HG03442 (cell line): Measurements from ENCODE around the gene WDFY2.

Experiments
- ATAC-seq: cut with Tn5 transposase; IDR thresholded peaks from one replicate; pipeline ENCODE4 v1.9.1; 2021; ENCODE audit warnings: mild to moderate bottlenecking, moderate library complexity; ENCODE audit not compliant: unreplicated experiment

WDFY2 gene

GRCh38 chr13:51729866-51730553 is 145.7 kb downstream of the WDFY2 start:
- no peak for ATAC-seq

- ATAC-seq = no peak
Observed at GRCh38 chr13:51730927-51731326, 146.7 kb downstream of the WDFY2 start.

GRCh38 chr13:51731759-51732158 is 147.5 kb downstream of the WDFY2 start:
- ATAC-seq = no peak

- no peak for ATAC-seq
Observed at GRCh38 chr13:51733374-51734298, 149.4 kb downstream of the WDFY2 start.

GRCh38 chr13:51734786-51735185 is 150.5 kb downstream of the WDFY2 start:
- no peak for ATAC-seq

GRCh38 chr13:51737609-51738008 is 153.3 kb downstream of the WDFY2 start:
- ATAC-seq = no peak

GRCh38 chr13:51738226-51738905 is 154.1 kb downstream of the WDFY2 start:
- ATAC-seq = no peak

GRCh38 chr13:51739027-51739764 is 154.9 kb downstream of the WDFY2 start:
- ATAC-seq = no peak

GRCh38 chr13:51740698-51741097 is 156.4 kb downstream of the WDFY2 start:
- ATAC-seq = no peak

- ATAC-seq = no peak
Observed at GRCh38 chr13:51742031-51742430, 157.8 kb downstream of the WDFY2 start.

- ATAC-seq = no peak
Observed at GRCh38 chr13:51742611-51743010, 158.3 kb downstream of the WDFY2 start.

GRCh38 chr13:51745243-51745642 is 161.0 kb downstream of the WDFY2 start:
- ATAC-seq = no peak

- ATAC-seq = no peak
Observed at GRCh38 chr13:51746802-51747201, 162.5 kb downstream of the WDFY2 start.

GRCh38 chr13:51747438-51748434 is 163.5 kb downstream of the WDFY2 start:
- ATAC-seq = no peak

- no peak for ATAC-seq
Observed at GRCh38 chr13:51756651-51757050, 172.4 kb downstream of the WDFY2 start.

- ATAC-seq = no peak
Observed at GRCh38 chr13:51758691-51759090, 174.4 kb downstream of the WDFY2 start.

GRCh38 chr13:51759240-51759639 is 175.0 kb downstream of the WDFY2 start:
- ATAC-seq = no peak

GRCh38 chr13:51760592-51760991 is 176.3 kb downstream of the WDFY2 start:
- ATAC-seq = no peak

- no peak for ATAC-seq
Observed at GRCh38 chr13:51761643-51762350, 177.5 kb downstream of the WDFY2 start.
